Ishikawa (cell line): ENCODE results near the gene RIPOR3.

Experiments
- CEBPB ChIP-seq: IDR thresholded peaks from 2 replicates; pipeline ENCODE4 v1.6.1; 2012
- CREB1 ChIP-seq: IDR thresholded peaks from 2 replicates; pipeline ENCODE4 v1.6.1; 2012; ENCODE audit warnings: low read depth
- EGR1 ChIP-seq: IDR thresholded peaks from 2 replicates; pipeline ENCODE4 v1.6.1; 2012
- EP300 ChIP-seq: IDR thresholded peaks from 2 replicates; pipeline ENCODE4 v1.6.1; 2012; ENCODE audit warnings: borderline replicate concordance
- FOXM1 ChIP-seq: IDR thresholded peaks from 2 replicates; pipeline ENCODE4 v1.6.1; 2012; ENCODE audit warnings: low read depth, borderline replicate concordance
- MAX ChIP-seq: IDR thresholded peaks from 2 replicates; pipeline ENCODE4 v1.6.1; 2012
- NFIC ChIP-seq: IDR thresholded peaks from 2 replicates; pipeline ENCODE4 v1.6.1; 2012
- RAD21 ChIP-seq: IDR thresholded peaks from 2 replicates; pipeline ENCODE4 v1.6.1; 2012; ENCODE audit warnings: low read depth
- TAF1 ChIP-seq: IDR thresholded peaks from 2 replicates; pipeline ENCODE4 v1.6.1; 2012; ENCODE audit warnings: low read depth, mild to moderate bottlenecking
- TCF12 ChIP-seq: IDR thresholded peaks from 2 replicates; pipeline ENCODE4 v1.6.1; 2012; ENCODE audit warnings: low read depth
- TEAD4 ChIP-seq: IDR thresholded peaks from 2 replicates; pipeline ENCODE4 v1.6.1; 2012
- USF1 ChIP-seq: IDR thresholded peaks from 2 replicates; pipeline ENCODE4 v1.6.1; 2012
- YY1 ChIP-seq: IDR thresholded peaks from 2 replicates; pipeline ENCODE4 v1.6.1; 2012; ENCODE audit warnings: low read depth
- ZBTB7A ChIP-seq: IDR thresholded peaks from 2 replicates; pipeline ENCODE4 v1.6.1; 2012; ENCODE audit warnings: low read depth
- TF ChIP-seq, protein P1 (sequence below): IDR thresholded peaks from 2 replicates; pipeline ENCODE4 v1.6.1; 2012; ENCODE audit warnings: low read depth, mild to moderate bottlenecking

Gene RIPOR3

GRCh38 chr20:50565871-50566270, 125.5 kb downstream of the RIPOR3 start:
- TF ChIP-seq FOXM1 (no peak), EGR1 (no peak), CREB1 (no peak), EP300 (no peak), USF1 (no peak), RAD21 (no peak), MAX (no peak)

DNA sequence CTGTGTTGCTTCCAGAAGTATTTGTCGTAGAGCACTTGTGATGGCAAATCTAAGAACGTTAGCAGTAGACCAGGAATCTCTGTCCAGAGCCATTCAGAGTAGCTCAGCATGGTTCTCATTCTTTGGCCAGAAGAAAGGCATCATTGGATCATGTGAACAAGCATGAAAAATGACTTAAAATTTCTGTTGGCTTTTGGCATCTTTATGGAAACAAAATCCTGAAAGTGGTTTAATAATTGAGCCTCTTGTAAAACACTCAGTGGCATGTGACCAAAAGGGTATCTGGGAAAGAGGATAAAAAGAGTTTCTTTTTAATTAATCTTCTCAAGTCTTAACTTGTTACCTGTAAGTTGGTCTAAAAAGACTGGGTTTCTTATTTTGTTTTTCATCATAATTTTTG, 126.0 kb downstream of the RIPOR3 start:
- TF ChIP-seq TEAD4 (no peak), CEBPB (no peak), RAD21 (no peak), EGR1 (no peak), TCF12 (no peak), CREB1 (no peak)

DNA sequence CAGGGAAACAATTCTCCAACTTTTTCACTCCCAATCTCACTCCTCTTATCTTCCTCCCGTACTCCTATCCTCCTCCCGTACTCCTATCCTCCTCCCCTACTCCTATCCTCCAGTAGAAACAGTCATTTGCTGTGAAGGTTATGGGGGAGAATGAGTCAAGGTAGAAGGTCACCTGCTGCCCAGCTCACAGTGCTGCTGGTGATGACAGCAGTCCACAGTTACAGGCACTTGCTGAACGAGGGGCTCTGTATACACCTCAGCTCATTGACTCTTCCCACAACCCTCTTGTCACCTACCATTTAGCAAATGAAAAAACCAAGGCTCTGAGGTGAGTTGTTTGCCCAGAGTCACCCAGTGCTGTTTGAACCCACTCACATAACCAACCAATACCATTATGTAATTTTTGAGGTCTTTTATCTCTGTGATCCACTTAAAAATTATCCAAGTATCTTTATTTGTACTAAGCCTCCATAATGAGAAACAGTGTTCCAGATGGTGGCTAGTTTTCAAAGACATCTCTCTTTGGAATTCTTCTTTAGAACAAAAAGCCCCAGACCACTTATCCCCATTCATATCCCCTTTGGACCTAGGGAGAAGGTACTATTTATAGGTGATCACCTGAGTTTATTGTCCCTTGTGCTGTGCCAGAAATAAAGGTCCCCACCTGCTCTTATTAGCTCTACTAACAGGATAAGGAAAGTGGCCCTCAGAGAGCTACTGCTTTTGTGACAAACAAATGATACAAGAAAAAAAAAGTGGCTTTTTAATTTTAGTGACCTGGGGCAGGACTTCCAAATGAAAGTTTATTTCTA, 128.0 kb downstream of the RIPOR3 start:
- TF ChIP-seq CEBPB (no peak), TEAD4 (no peak), EGR1 (no peak), RAD21 (no peak), FOXM1 (no peak), MAX (no peak), CREB1 (no peak), TAF1 (no peak), YY1 (no peak), NFIC (no peak), TCF12 (no peak), EP300 (no peak), USF1 (no peak), ZBTB7A (no peak)
- TF ChIP-seq, protein P1, sequence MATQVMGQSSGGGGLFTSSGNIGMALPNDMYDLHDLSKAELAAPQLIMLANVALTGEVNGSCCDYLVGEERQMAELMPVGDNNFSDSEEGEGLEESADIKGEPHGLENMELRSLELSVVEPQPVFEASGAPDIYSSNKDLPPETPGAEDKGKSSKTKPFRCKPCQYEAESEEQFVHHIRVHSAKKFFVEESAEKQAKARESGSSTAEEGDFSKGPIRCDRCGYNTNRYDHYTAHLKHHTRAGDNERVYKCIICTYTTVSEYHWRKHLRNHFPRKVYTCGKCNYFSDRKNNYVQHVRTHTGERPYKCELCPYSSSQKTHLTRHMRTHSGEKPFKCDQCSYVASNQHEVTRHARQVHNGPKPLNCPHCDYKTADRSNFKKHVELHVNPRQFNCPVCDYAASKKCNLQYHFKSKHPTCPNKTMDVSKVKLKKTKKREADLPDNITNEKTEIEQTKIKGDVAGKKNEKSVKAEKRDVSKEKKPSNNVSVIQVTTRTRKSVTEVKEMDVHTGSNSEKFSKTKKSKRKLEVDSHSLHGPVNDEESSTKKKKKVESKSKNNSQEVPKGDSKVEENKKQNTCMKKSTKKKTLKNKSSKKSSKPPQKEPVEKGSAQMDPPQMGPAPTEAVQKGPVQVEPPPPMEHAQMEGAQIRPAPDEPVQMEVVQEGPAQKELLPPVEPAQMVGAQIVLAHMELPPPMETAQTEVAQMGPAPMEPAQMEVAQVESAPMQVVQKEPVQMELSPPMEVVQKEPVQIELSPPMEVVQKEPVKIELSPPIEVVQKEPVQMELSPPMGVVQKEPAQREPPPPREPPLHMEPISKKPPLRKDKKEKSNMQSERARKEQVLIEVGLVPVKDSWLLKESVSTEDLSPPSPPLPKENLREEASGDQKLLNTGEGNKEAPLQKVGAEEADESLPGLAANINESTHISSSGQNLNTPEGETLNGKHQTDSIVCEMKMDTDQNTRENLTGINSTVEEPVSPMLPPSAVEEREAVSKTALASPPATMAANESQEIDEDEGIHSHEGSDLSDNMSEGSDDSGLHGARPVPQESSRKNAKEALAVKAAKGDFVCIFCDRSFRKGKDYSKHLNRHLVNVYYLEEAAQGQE = no peak

DNA sequence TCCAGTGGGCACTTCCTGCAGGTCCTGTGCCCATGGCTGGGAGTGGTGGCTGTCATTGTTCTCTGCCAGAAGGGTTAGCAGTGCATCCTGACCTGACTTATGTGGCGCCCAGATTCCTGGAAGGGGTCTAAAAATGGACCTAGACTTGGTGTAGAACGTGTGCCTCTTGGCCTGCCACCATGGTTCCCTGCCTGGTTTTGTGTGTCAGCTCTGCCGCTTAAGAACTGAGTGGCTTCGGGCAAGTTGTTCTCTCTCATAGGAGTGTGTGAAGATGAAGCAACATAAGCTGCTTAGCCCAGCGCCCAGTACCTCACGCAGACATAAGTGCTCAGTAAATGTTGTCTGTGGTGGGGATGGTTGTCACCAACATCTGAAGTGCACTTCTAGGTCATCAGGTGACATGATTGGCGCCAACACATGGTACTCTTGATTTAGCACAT, 129.1 kb downstream of the RIPOR3 start:
- TF ChIP-seq, protein P1 = no peak
- TF ChIP-seq EP300 = no peak
- no peak for TF ChIP-seq USF1
- TF ChIP-seq NFIC = no peak
- TF ChIP-seq YY1 = no peak
- TF ChIP-seq FOXM1 = no peak
- no peak for TF ChIP-seq TEAD4
- no peak for TF ChIP-seq RAD21
- TF ChIP-seq CEBPB = no peak
- no peak for TF ChIP-seq EGR1
- no peak for TF ChIP-seq TCF12
- TF ChIP-seq MAX = no peak
- no peak for TF ChIP-seq CREB1
- TF ChIP-seq ZBTB7A = no peak
- TF ChIP-seq TAF1 = no peak

DNA sequence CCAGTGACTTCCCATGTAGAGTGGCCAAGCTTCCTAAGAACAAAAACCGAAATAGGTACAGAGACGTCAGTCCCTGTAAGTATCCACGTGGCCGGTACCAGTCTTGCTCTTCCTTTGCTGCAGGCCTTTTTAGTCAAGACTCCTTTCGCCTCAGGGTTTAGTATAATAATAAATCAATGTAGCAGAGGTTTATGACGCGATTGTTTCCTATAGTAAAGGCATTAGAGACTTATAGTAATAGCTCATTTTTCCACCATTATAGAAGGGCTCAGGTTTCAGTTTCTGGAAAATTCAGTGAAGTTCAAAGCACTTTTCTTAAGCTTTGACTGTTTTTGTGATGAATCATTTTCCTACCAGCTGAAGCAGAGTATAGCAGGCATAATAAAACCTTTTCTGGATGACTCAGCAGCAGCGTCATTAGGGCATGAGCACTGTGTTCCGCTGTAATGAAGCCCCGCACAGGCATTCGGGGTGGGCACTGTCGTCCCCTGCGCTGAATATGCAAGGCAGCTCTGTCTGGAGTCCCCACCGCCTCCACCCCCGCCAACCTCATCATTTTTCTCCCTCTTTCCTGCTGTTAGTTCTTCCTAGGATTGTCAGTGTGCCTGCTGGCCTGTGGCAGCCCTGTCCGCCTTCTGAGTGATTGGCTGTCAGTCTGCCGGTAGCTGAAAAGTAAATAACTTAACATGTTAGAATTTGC, 129.8 kb downstream of the RIPOR3 start:
- peak; percentile 63 for TF ChIP-seq MAX
- peak; percentile 36; the same call in 1 of the 2 replicates for TF ChIP-seq NFIC
- TF ChIP-seq USF1 = peak; percentile 37; the same call in 1 of the 2 replicates
- 0 out of 2 replicates have a peak, but pooled peaks have one; percentile 52 for TF ChIP-seq ZBTB7A
- peak; percentile 49 for TF ChIP-seq CREB1
- peak; percentile 78; the same call in 1 of the 2 replicates for TF ChIP-seq EP300
- TF ChIP-seq TEAD4 = peak; percentile 42; the same call in 1 of the 2 replicates
- TF ChIP-seq EGR1 = no peak
- TF ChIP-seq, protein P1 = no peak
- TF ChIP-seq RAD21 = no peak
- TF ChIP-seq YY1 = no peak
- peak; percentile 60 for TF ChIP-seq TCF12
